Lower lobe of right lung (tissue), 2 donors: Measurements from ENCODE around the gene CACNA1H. TPM values are rescaled to one million over a fixed set of nuclear protein-coding genes. Genes with fewer than 3 reads are reported as not detected.

ENCODE experiments used
- ATAC-seq, 2 donors: fragments of 200-7000 bp; cut with Tn5 transposase; one replicate each; pipeline ENCODE4 v1.9.1; 2020 to 2022; ENCODE audit warnings: mild to moderate bottlenecking in 2 of 2, moderate library complexity in 2 of 2
- DNase-seq: peaks from one replicate; pipeline ENCODE4 v3.0.0-alpha.2; 2020
- H3K27ac ChIP-seq: fragments of 200-600 bp; one replicate; pipeline ENCODE4 v1.8.0; 2022
- H3K27me3 ChIP-seq: fragments of 200-600 bp; one replicate; pipeline ENCODE4 v1.8.0; 2022; ENCODE audit warnings: low read depth
- H3K36me3 ChIP-seq: fragments of 200-600 bp; one replicate; pipeline ENCODE4 v1.8.0; 2022; ENCODE audit warnings: mild to moderate bottlenecking
- H3K4me1 ChIP-seq: fragments of 200-600 bp; one replicate; pipeline ENCODE4 v1.8.0; 2022
- H3K4me3 ChIP-seq: fragments of 200-600 bp; one replicate; pipeline ENCODE4 v1.8.0; 2022; ENCODE audit warnings: mild to moderate bottlenecking
- H3K9me3 ChIP-seq: fragments of 200-600 bp; one replicate; pipeline ENCODE4 v1.8.0; 2022
- intact Hi-C: fragments of 100-400 bp; cut with DNase I; formaldehyde crosslinking; loops from one replicate; pipeline ENCODE4 v1.11.0; 2022
- total RNA-seq: library from RNA; stranded (reverse); fragmentation: NEBNext Ultra II Directional; extraction: Animal tissue kit (Norgen Biotek cat#: 25700); gene quantifications from one replicate; pipeline ENCODE4 v1.2.1, GENCODE V29; 2021
- TF ChIP-seq, protein P1 (sequence below): fragments of 200-600 bp; IDR thresholded peaks from one replicate; pipeline ENCODE4 v1.8.0; 2022; ENCODE audit warnings: antibody characterized with exemption, mild to moderate bottlenecking
- donor health status: DM: no; HTN: yes; CAD: no; lungs with severe emphysema.

Gene CACNA1H
- total RNA-seq, 1 donor from 2014 or later, result 8.4 TPM

DNA sequence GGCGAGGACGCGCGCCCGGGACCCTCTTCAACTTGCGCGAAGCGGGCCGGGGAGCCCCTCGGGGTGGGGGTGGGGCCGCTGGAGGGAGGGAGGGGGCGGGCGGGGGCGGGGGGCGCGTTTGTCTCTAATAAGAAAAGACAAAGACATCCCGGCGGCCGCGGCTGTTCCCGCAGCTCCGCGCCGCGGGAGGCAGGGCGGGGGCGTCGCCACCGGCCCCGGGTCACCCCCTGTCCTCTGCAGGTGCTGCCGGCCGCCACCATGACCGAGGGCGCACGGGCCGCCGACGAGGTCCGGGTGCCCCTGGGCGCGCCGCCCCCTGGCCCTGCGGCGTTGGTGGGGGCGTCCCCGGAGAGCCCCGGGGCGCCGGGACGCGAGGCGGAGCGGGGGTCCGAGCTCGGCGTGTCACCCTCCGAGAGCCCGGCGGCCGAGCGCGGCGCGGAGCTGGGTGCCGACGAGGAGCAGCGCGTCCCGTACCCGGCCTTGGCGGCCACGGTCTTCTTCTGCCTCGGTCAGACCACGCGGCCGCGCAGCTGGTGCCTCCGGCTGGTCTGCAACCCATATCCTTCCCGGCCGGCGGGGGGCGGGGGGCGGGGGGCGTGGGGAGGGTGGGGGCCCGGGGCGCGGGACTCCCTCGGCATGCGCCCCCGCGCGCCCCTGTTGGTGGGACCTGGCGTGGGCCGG lies 714 bp downstream of the CACNA1H start:
- Histone ChIP-seq H3K4me1 (peaks cover 11% of the 10 kb centered on the region), H3K4me3 (peak overlapping the region; percentile 30), H3K9me3 (no peaks in the 10 kb centered on the region), H3K36me3 (no peaks in the 10 kb centered on the region), H3K27me3 (peaks cover 64% of the 10 kb centered on the region), H3K27ac (no peak overlapping the region)
- intact Hi-C loops, result no loop called here
- TF ChIP-seq, protein P1, sequence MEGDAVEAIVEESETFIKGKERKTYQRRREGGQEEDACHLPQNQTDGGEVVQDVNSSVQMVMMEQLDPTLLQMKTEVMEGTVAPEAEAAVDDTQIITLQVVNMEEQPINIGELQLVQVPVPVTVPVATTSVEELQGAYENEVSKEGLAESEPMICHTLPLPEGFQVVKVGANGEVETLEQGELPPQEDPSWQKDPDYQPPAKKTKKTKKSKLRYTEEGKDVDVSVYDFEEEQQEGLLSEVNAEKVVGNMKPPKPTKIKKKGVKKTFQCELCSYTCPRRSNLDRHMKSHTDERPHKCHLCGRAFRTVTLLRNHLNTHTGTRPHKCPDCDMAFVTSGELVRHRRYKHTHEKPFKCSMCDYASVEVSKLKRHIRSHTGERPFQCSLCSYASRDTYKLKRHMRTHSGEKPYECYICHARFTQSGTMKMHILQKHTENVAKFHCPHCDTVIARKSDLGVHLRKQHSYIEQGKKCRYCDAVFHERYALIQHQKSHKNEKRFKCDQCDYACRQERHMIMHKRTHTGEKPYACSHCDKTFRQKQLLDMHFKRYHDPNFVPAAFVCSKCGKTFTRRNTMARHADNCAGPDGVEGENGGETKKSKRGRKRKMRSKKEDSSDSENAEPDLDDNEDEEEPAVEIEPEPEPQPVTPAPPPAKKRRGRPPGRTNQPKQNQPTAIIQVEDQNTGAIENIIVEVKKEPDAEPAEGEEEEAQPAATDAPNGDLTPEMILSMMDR, result no peak
- ATAC-seq, result no peak
- DNase-seq, result no peak

DNA sequence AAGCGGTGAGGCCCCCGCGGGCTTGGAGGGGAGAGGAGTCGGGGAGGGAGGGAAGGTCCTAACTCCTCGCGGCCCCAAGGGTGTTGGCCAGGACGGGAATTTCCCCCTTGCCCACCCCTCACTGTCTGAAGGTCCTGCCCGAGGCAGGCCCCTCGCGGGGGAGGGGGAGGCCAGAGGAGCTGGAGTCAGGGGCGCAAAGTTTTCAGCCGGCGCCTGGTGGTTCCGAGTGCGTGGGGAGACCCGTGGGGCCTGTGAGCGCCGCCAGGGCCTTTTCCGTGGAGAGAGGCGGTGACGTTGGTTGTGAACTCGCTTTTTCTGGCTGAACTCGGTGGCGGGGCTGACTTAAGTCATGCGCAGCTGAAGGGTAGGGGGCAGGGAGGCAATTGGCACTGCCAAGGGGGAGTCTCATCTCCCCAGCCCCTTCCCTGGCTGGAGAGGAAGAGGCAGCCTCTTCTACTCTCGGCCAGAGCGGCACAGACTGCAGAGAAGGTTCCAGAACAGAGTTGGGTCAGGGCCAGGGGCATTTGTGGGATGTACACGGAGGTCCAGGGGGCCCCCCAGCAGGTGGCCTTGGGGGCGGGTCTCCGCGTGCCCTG lies 1.5 kb downstream of the CACNA1H start:
- peak overlapping the region; percentile 41 for H3K27ac ChIP-seq
- DNase-seq (no peak), ATAC-seq (no peak)
- peak overlapping the region; percentile 30 for H3K4me3 ChIP-seq
- TF ChIP-seq, protein P1, result no peak
- no peaks in the 10 kb centered on the region for H3K9me3 ChIP-seq
- H3K27me3 ChIP-seq, result peaks cover 71% of the 10 kb centered on the region
- H3K36me3 ChIP-seq, result no peaks in the 10 kb centered on the region
- intact Hi-C loops, result no loop called here
- peaks cover 11% of the 10 kb centered on the region for H3K4me1 ChIP-seq

DNA sequence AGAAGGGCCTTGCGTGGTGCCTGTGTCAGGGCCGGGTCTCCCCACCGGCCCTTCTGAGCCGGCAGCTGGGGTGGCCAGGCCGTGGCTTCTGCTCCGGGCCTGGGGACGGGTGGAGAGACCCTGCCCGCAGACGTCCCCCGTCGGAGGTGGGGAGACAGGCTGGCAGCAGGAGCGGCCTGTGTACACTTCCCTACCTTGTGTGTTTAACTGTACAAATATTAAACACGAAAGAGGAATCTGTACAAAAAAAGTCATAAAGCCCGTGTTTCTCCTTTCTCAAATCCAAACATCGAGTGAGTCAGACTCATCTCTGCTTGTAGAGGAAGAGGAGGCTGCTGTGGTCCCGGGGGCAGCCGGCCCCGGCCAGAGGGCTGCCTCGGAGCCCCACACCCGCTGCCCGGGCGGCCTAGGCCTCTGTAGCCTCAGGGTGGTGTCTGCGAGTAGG lies 2.0 kb downstream of the CACNA1H start:
- ATAC-seq, result no peak
- Histone ChIP-seq H3K9me3 (no peaks in the 10 kb centered on the region), H3K27me3 (peaks cover 76% of the 10 kb centered on the region), H3K36me3 (no peaks in the 10 kb centered on the region), H3K4me1 (peaks cover 15% of the 10 kb centered on the region), H3K4me3 (peak overlapping the region; percentile 30), H3K27ac (peak overlapping the region; percentile 41)
- no peak for DNase-seq
- intact Hi-C loops, result no loop called here
- TF ChIP-seq, protein P1, result no peak

DNA sequence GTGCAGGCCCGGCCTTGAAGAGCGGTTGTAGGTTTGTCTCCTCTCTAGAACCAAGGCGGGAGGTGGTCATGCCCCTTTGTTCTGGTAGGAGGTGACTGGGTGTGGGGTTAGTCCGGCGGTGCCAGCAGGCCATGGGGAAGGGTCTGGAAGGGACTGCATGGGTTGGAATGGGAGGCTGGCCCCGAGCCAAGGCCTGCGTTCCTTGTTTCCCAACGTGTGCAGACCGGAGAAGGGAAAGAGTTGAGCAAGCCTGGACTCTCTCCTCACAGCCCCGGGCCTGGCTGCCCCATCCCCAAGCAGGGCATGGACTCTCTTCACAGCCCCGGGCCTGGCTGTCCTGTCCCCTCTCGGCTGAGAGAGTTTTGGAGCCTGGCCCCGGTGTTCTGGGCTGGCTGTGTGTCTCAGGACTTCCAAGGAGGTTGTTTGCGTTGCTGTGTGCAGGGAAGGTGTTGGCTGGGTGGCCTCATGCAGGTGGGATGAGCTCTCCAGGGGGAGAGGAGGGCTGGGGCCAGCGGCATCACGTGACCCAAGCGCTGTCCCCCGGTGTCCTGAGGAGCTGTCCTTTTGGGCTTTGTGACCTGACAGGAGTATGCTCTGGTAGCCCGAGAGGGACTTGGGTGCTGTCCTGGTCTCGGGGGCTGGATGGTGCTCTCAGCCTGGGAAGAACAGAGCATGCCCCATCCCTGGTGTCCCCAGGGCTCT lies 2.6 kb downstream of the CACNA1H start:
- H3K4me3 ChIP-seq, result peak overlapping the region; percentile 3
- H3K9me3 ChIP-seq, result no peaks in the 10 kb centered on the region
- H3K4me1 ChIP-seq, result peaks cover 21% of the 10 kb centered on the region
- ATAC-seq (no peak), DNase-seq (no peak)
- H3K27me3 ChIP-seq, result peaks cover 82% of the 10 kb centered on the region
- H3K27ac ChIP-seq, result no peak overlapping the region
- TF ChIP-seq, protein P1, result no peak
- intact Hi-C loops, result no loop called here
- no peaks in the 10 kb centered on the region for H3K36me3 ChIP-seq

DNA sequence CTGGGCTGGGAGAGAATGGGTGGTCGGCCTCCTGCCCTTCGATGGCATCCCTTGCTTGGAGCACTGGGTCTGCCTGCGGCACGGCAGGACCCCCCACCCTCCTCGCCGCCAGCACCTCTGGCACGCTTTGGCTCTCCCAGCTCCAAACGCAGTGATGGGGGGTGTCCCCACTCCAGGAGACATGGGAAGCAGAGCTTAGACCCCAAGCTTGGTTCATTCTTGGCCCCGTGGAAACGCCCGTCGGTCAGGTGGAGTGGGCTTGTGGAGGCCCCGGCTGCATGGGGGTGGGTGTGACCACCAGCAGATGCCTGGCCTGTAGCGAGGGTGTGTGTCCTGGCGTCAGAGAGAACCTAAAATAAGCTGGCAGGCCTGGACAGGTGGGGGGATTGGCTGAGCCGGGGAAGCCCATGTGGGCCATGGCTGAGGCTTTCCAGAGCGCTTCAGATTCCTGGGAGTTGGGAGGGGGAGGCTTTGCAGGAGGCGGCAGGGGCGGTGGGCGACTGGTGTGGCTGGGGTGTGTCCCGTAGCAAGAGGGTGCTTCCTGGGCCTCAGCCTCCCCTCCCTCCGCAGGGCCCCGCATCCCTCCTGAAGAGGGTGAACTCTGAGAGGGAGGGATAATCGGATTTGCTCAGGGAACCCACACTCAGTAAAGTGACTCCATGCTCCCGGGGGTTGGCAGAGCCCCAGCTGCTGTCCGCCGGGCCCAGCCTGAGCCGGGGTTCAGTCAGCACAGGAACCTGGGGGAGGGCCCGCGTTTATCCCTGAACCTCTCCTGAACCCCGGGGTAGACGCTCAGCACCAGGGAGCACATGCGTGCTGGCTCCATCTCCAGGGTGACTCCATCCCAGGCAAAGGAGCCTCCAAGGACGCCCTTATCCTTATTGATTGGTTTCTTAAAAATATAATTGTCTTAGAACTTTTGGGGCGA lies 3.4 kb downstream of the CACNA1H start:
- intact Hi-C loops, result no loop called here
- peak overlapping the region; percentile 36 for H3K27ac ChIP-seq
- ATAC-seq (no peak), DNase-seq (no peak)
- H3K4me1 ChIP-seq, result peaks cover 27% of the 10 kb centered on the region
- H3K36me3 ChIP-seq, result no peaks in the 10 kb centered on the region
- H3K9me3 ChIP-seq, result no peaks in the 10 kb centered on the region
- H3K4me3 ChIP-seq, result no peak overlapping the region
- H3K27me3 ChIP-seq, result peaks cover 90% of the 10 kb centered on the region
- TF ChIP-seq, protein P1, result no peak
